GM19099 (cell line): ENCODE data around the gene PGAM1.

Source experiments
- POLR2A ChIP-seq: IDR thresholded peaks from 3 replicates; pipeline ENCODE4 v1.6.1; 2011; ENCODE audit warnings: low read depth; ENCODE audit not compliant: insufficient read length; ENCODE audit errors: extremely low read depth

The PGAM1 gene

DNA sequence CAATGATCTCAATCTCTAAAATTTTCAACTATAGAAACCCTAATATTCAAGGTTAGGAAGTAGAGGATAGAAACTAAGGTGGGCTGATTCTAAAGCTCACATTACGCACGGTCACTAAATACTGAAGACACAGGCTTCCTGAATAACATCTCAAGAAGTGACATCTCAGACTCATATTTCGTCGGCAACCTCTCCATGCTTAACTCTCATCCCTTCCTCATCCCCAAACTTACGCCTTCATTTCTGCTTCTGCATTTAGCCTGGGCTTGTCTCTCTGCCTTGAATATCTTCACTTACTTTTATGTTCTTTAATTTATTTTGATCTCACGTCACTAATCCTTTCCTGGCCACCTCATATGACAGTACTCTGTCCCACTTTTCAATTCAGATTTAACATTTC is 9.2 kb downstream of the PGAM1 start:
- no peak for TF ChIP-seq POLR2A

DNA sequence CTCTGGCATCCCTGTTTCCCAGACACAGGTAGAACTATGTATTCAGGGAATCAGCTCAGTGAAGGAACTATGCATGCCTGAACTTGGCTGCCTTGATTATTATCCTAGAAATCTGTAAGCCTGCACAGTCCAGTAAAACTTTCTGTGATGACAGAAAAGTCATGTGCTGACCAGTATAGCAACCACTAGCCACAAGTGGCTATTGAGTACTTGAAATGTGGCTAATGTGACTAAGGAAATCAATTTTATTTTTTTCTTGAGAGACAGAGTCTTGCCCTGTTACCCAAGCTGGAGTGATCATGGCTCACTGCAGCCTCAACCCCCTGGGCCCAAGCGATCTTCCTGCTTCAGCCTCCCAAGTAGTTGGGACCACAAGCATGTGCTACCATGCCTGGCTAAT is 16.3 kb downstream of the PGAM1 start:
- TF ChIP-seq POLR2A: no peak

DNA sequence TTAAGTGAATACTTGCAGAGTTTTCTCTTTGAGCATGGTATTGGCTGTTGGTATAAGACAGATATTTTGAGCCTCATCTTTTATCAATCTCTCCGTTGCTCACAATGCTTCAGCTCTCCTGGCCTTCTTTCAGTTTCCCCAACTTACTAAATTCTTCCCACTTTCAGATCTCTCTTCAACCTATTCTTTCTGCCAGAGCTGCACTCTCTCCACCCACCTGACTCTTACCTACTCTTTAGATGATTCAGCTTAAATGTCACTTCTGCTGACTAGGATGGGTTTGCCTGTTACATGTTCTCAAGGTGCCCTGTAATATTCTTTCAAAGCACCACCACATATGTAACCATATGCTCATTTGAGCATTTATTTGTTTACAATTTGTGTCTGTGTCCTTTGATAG is 18.2 kb downstream of the PGAM1 start:
- TF ChIP-seq POLR2A: no peak

DNA sequence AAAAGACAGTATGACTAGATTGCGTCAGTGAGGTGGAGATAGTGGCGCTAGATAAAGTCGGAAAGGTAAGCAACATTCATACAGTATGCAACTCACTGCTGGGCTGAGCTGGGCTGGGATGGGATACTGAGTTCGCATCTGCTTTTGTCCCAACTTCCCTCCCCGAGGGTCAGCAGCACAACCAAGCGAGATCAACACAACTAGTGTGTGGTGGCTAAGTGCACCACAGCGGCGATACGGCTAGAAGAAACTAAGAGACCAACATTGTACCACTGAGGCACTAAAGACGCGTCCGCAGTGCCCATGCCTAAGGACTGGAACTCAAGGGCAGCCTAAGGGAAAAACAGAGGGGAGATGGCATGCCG is 19.3 kb downstream of the PGAM1 start:
- no peak for TF ChIP-seq POLR2A

DNA sequence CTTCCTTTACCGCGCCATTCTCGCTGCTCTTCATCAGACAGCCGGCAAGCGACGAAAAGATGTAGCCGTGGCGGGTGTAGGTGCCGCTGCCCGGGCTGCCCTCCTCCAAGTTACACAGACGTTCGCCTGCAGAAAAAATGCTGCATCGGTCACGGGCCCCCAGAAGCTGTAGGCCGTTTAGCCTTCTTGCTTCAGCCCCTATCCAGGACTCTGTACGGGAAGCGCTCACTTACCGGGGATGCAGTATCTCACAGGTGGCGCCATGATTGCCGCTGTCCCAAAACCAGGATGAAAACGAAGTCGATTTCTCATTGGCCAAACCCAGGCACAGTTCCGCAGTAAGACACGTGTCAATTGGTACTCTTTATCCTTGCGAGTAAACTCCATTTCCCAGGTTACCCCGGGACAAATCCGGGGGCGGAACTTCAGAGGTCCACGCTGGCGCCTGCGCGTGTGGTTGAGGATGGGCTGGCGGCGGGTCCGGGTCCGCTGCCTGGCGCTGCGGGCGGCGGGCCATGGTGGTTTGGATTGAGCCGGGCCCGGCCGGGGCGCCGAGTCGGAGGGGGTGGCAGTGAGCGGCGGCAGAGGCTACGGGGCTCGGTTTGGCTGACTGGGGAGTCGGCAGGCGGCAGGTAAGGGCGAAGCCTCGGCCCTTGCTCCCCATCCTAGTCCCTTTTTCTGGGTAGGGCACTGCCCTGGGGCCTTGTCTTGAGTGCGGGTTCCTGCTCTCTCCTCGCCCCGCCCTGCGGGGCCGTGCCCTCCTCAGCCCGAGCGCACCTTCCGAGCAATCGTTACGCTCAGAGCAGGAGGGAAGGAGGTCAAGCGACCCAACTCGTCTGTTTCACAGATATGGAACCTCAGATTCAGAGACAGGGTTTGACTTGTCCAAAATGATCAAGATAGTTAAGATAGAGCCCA is 20.0 kb downstream of the PGAM1 start, which contains the start of the genes EXOSC1 and ZDHHC16:
Gene EXOSC1 (minus strand): TSS at position 285 of the 918 bp plus-strand sequence. CDS start 21 bp downstream, at position 264.
Gene ZDHHC16 (plus strand): TSS at position 454 of the 918 bp plus-strand sequence. CDS start 5,501 bp downstream, outside the sequence.
- TF ChIP-seq POLR2A: peak; percentile 90

DNA sequence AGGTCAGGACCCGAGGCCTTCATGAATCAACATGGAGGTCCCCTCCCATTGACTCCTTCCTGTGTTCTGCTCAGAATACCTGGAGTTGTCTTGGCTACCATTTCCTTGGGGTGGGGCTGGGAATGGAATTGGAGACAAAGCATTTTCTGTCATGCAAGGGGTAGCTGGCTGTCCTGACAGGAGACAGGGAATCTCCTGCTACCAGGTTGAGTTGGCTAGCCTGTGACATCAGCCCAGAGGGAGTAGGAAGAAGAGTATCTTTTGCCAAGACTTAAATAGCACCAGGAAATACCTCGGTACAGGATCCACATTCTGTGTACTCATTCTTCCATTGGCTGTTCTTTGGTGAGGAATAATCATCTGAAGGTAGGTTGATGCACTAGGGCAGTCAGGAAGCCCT is 24.8 kb downstream of the PGAM1 start:
- TF ChIP-seq POLR2A: no peak

DNA sequence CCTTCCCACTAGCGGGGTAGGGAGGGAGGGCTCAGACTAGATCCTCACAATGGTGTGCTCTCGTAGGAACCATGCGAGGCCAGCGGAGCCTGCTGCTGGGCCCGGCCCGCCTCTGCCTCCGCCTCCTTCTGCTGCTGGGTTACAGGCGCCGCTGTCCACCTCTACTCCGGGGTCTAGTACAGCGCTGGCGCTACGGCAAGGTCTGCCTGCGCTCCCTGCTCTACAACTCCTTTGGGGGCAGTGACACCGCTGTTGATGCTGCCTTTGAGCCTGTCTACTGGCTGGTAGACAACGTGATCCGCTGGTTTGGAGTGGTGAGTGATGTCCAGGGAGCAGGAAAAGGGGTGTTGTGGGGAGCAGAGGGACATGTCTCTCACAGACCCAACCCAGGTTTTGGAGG is 25.6 kb downstream of the PGAM1 start:
- TF ChIP-seq POLR2A: no peak

DNA sequence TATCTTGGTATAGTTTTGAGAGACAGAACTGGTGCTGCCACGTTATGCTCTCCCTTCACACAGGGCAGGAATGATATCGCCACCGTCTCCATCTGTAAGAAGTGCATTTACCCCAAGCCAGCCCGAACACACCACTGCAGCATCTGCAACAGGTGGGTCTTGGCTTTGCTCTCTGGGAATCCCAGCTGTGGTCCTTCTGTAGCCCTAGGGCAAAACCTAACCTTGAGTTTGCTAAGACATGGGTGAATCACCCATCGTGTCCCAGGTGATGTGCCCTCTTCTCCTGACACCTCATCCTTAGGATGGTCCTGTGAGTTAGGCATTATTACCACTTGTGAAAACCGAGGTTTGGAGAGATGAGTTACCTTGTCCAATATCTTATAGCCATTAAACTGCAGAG is 26.4 kb downstream of the PGAM1 start:
- TF ChIP-seq POLR2A: no peak

DNA sequence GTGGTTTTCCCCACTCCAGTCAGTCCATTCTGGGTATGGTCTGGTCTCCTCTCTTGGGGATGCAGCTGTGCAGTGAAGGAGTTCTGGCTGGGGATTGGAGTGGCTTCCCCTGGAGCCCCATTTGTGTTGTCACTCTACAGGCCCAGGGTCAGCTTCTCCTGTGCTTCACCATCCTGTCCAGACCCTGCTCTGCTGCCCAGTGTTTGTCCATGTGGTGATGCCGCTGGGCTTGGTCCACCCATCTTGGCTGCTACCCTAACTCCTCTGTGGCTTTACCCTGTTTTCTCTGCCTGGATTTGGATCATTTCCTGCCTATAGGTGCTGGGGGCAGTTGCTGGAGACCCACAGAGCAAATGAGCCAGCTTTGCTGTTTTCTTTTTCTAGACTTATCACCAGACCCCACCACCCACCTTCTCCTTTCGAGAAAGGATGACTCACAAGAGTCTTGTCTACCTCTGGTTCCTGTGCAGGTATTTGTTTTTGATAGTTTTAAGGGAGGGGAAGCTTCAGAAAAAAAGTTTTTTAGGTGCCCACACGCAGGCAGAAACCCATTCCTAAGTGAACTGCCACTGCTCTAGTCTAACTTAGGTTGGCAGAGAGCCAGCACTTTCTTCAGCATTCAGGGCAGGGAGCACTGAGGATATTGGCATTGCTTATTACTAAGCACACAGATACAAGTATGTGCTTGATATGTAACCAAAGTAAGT is 28.5 kb downstream of the PGAM1 start:
- no peak for TF ChIP-seq POLR2A

DNA sequence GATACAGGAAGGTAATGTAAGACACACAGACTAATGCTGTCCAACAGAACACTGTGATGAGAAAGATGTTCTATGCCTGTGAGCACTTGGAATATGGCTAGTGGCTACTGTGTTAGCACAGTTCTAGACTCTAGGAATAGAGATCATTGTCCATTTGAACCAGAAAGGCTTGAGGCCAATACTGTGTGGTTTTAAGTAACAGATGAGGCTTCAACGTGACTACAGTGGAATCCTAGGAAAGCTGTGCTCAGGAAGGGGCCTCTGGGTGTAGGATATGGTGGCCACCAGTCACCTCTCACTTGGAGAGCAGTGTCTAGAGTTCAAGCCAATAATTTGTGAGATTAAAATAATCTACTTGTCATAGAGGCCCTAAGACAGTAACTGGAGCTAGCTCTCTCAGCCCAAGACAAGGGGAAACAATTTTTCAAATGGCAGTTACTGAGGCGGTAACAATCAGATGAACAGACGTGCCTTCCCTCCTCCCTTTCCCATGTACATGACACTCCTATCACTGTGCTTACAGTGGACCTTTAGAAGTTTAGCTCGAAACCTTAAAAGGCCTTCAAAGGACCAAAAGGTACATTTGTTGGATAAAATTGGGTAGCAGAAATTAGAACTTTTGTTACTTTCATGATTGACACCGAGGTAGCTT is 30.2 kb downstream of the PGAM1 start:
- TF ChIP-seq POLR2A: no peak

DNA sequence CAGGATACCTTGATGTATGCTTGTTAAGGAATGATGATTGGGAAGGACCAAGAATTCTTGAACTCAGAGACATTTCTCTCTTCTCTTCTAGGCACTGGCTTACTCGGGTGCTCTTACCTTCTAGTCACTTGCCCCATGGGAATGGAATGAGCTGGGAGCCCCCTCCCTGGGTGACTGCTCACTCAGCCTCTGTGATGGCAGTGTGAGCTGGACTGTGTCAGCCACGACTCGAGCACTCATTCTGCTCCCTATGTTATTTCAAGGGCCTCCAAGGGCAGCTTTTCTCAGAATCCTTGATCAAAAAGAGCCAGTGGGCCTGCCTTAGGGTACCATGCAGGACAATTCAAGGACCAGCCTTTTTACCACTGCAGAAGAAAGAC is 30.7 kb downstream of the PGAM1 start:
- TF ChIP-seq POLR2A: no peak

DNA sequence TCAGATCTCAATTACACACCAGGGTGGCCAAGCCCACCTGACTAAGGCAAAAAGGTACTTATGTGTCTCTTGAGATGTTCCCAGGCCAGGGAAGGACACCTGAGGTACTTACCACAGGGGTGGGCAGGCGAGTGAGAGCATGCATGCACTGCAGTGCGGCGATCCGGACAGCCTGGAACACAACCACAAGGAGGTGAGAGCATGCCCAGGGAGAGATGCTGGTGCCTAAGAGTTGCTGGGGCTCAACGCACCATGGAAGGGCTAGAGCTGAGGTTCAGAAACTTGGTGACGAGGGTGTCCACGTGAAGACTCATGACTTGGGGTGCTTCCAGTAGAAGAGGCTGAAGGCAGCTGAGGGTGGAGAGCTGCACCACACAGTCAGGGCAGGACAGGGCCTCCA is 33.1 kb downstream of the PGAM1 start:
- no peak for TF ChIP-seq POLR2A

DNA sequence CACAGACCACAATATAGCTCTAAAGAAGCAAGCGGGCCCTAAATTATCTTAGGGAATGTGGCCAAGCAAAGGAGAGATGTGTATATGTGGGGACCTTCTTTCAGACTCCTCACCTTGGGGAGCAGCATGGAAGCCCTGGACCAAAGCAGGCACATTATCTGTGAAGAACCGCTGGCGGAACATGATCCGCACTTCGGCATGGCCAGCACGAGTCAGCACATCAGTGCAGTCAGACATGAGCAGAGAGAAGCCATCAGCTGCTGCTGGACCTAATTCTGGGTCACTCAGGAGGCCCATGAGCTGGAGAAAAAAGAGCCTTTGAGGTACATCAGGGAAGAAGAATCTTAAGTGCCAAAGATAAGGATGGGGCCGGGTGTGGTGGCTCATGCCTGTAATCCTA is 33.9 kb downstream of the PGAM1 start:
- no peak for TF ChIP-seq POLR2A

DNA sequence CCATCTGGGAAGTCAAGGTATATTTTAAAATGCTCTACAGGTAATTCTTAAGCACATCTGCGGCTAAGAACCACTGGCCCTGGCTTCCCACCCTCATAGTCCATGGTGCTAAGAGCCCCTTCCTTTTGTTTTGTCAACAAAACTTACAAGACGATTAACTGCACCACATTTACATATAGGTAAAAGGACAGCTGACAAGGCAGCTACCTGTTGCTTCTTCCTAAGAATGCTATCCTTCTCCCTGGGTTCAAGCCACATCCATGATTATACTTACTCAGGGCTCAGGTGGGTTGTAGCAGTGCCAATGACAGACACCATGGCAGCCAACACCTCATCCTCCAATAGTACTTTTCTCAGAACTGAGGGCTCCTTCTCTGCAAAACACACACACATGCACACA is 36.3 kb downstream of the PGAM1 start:
- no peak for TF ChIP-seq POLR2A

DNA sequence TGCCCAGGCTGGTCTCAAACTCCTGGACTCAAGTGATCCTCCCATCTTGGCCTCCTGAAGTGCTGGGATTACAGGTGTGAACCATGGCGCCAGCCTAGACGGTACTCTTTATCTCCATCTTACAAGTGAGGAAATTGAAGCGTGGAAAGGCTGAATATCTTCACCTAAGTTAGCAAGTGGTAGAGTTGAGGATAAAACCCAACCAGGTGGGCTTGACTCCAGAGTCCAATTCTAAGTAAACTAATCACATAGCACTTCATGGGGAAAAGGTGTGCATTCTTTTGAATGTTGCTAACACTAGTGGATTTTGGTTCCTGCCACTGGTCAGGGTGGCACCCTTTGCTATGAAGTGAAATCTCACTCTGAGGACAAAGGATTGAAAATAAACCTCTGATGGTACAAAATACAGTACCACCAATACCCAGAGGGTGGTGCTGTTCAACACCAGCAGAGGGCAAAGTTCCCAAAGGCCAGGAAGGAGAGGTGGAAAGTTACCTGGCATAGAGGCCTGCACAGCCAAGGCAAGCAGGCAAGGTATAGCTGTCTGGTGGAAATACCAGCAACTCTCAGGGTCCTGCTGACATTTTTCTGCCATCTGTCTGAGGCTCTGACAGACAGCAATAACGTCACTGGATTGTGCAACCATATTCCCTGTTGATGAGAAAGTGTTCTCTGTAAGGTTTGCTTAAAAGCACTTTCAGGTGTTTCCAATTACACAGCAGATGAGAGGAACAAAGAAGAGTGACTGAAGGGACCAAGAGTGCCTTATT is 37.6 kb downstream of the PGAM1 start:
- no peak for TF ChIP-seq POLR2A
